SU-DHL-6 (cell line): Measurements from ENCODE around the gene NTM.

ENCODE experiments used
- H2AFZ ChIP-seq: fragments of 200-600 bp; sonication (generic); 2 replicates; pipeline ENCODE4 v1.6.1; 2014; ENCODE audit warnings: low read depth, mild to moderate bottlenecking, moderate library complexity, mixed read lengths, antibody characterized with exemption, low read length; ENCODE audit not compliant: severe bottlenecking
- H3F3A ChIP-seq: fragments of 200-600 bp; shearing (Covaris generic); 2 replicates; pipeline ENCODE4 v1.6.0; 2016; ENCODE audit warnings: antibody characterized with exemption, mild to moderate bottlenecking; ENCODE audit not compliant: insufficient read depth
- H3K27ac ChIP-seq: fragments of 200-600 bp; sonication (generic); 2 replicates; pipeline ENCODE4 v1.5.1; 2016; ENCODE audit warnings: low read depth, mild to moderate bottlenecking, low read length, moderate library complexity, mixed read lengths
- H3K27me3 ChIP-seq: fragments of 200-600 bp; sonication (generic), shearing (Covaris generic); 2 replicates; pipeline ENCODE4 v1.6.0; 2014; ENCODE audit warnings: mild to moderate bottlenecking, low read length
- H3K36me3 ChIP-seq: fragments of 200-600 bp; sonication (generic); 2 replicates; pipeline ENCODE4 v1.6.1; 2014; ENCODE audit warnings: mild to moderate bottlenecking, low read length, mixed read lengths
- H3K4me2 ChIP-seq: fragments of 300-600, 200-600 bp; shearing (Covaris generic), sonication (generic); 2 replicates; pipeline ENCODE4 v1.6.0; 2014; ENCODE audit warnings: low read length, low read depth, mild to moderate bottlenecking; ENCODE audit not compliant: poor library complexity, severe bottlenecking
- H3K4me3 ChIP-seq: fragments of 200-600 bp; sonication (generic); 2 replicates; pipeline ENCODE4 v1.5.1; 2014; ENCODE audit warnings: antibody characterized with exemption, low read length, mild to moderate bottlenecking, mixed read lengths; ENCODE audit not compliant: insufficient read depth, poor library complexity, severe bottlenecking
- H3K79me2 ChIP-seq: fragments of 200-600 bp; sonication (generic); 2 replicates; pipeline ENCODE4 v1.6.1; 2014; ENCODE audit warnings: mild to moderate bottlenecking, low read length, moderate library complexity; ENCODE audit not compliant: insufficient read depth
- H3K9ac ChIP-seq: fragments of 200-600 bp; sonication (generic); 2 replicates; pipeline ENCODE4 v1.7.0; 2014; ENCODE audit warnings: mild to moderate bottlenecking, low read length
- H3K9me2 ChIP-seq: fragments of 200-600 bp; sonication (generic); replicated peaks from 2 replicates; pipeline ENCODE4 v1.6.1; 2014; ENCODE audit warnings: low read length; ENCODE audit not compliant: insufficient read depth
- H3K9me3 ChIP-seq: fragments of 200-600 bp; sonication (generic); 2 replicates; pipeline ENCODE4 v1.6.1; 2014; ENCODE audit warnings: low read length, mixed read lengths; ENCODE audit not compliant: insufficient read depth
- H4K20me1 ChIP-seq: fragments of 200-600 bp; sonication (generic); 2 replicates; pipeline ENCODE4 v1.6.1; 2014; ENCODE audit warnings: low read depth, mild to moderate bottlenecking, antibody characterized with exemption, low read length, moderate library complexity, mixed read lengths
- CTCF ChIP-seq: fragments of 200-600 bp; sonication (generic); IDR thresholded peaks from one replicate; pipeline ENCODE4 v1.5.1; 2017; ENCODE audit warnings: antibody characterized with exemption, mild to moderate bottlenecking, low read length, moderate library complexity; ENCODE audit not compliant: insufficient read depth, poor library complexity, severe bottlenecking
- EZH2phosphoT487 ChIP-seq: fragments of 200-600 bp; sonication (generic), shearing (Covaris generic); conservative IDR thresholded peaks from 2 replicates; pipeline ENCODE4 v1.6.1; 2018; ENCODE audit warnings: mild to moderate bottlenecking, antibody characterized with exemption, low read length, moderate library complexity, mixed read lengths

Gene NTM

GRCh38 chr11:131421066-131421855, 50.8 kb downstream of the NTM start:
- H3K9ac ChIP-seq = no peak overlapping the region
- no peaks in the 10 kb centered on the region for H3K9me3 ChIP-seq
- no peaks in the 10 kb centered on the region for H3K79me2 ChIP-seq
- H3K27me3 ChIP-seq = no peaks in the 10 kb centered on the region
- H2AFZ ChIP-seq = no peak overlapping the region
- H3K4me3 ChIP-seq = no peak overlapping the region
- H3K9me2 ChIP-seq = no peaks in the 10 kb centered on the region
- H3K4me2 ChIP-seq = no peak overlapping the region
- no peak overlapping the region for H3K27ac ChIP-seq
- no peak for TF ChIP-seq CTCF
- no peak for TF ChIP-seq EZH2phosphoT487
- H3K36me3 ChIP-seq = no peaks in the 10 kb centered on the region
- no peaks in the 10 kb centered on the region for H4K20me1 ChIP-seq
- H3F3A ChIP-seq = no peaks in the 10 kb centered on the region

GRCh38 chr11:131422029-131422428, 51.6 kb downstream of the NTM start:
- no peak overlapping the region for H3K27ac ChIP-seq
- H4K20me1 ChIP-seq = no peaks in the 10 kb centered on the region
- no peak overlapping the region for H3K4me2 ChIP-seq
- H3K9me3 ChIP-seq = no peaks in the 10 kb centered on the region
- TF ChIP-seq CTCF = no peak
- no peak for TF ChIP-seq EZH2phosphoT487
- H3K9me2 ChIP-seq = no peaks in the 10 kb centered on the region
- H3K4me3 ChIP-seq = no peak overlapping the region
- no peaks in the 10 kb centered on the region for H3K36me3 ChIP-seq
- no peak overlapping the region for H3K9ac ChIP-seq
- no peaks in the 10 kb centered on the region for H3K79me2 ChIP-seq
- H2AFZ ChIP-seq = no peak overlapping the region
- H3K27me3 ChIP-seq = no peaks in the 10 kb centered on the region
- no peaks in the 10 kb centered on the region for H3F3A ChIP-seq

- H3K4me3 ChIP-seq = no peak overlapping the region
- no peaks in the 10 kb centered on the region for H3K9me2 ChIP-seq
- H3K9ac ChIP-seq = no peak overlapping the region
- no peak overlapping the region for H3K4me2 ChIP-seq
- no peak for TF ChIP-seq CTCF
- TF ChIP-seq EZH2phosphoT487 = no peak
- no peaks in the 10 kb centered on the region for H4K20me1 ChIP-seq
- no peaks in the 10 kb centered on the region for H3F3A ChIP-seq
- no peaks in the 10 kb centered on the region for H3K36me3 ChIP-seq
- H3K27ac ChIP-seq = no peak overlapping the region
- no peaks in the 10 kb centered on the region for H3K79me2 ChIP-seq
- no peaks in the 10 kb centered on the region for H3K27me3 ChIP-seq
- no peaks in the 10 kb centered on the region for H3K9me3 ChIP-seq
- no peak overlapping the region for H2AFZ ChIP-seq
These were observed 52.1 kb downstream of the NTM start for GRCh38 chr11:131422496-131422895.
